Liver (tissue), 3 donors: ENCODE results near the gene LCP1.

Experiments used
- ATF3 ChIP-seq: IDR thresholded peaks from 2 replicates; pipeline ENCODE4 v1.6.1; 2016; ENCODE audit warnings: antibody characterized with exemption
- CTCF ChIP-seq: fragments of 150-350 bp; IDR thresholded peaks from 2 replicates; pipeline ENCODE4 v1.5.1; 2017; ENCODE audit warnings: improper control_type of control experiment, low read depth, low read length; ENCODE audit not compliant: missing input control
- EGR1 ChIP-seq, 2 donors: IDR thresholded peaks; 2 replicates each; pipeline ENCODE4 v1.6.1; 2016 to 2018; ENCODE audit warnings: antibody characterized with exemption in 2 of 2, low read depth in 2 of 2
- FOXA2 ChIP-seq: IDR thresholded peaks from 2 replicates; pipeline ENCODE4 v1.6.1; 2016; ENCODE audit warnings: antibody characterized with exemption
- JUND ChIP-seq, 2 donors: IDR thresholded peaks; 2 replicates each; pipeline ENCODE4 v1.6.1; 2016; ENCODE audit warnings: antibody characterized with exemption in 2 of 2
- RAD21 ChIP-seq, 2 donors: IDR thresholded peaks; 2 replicates each; pipeline ENCODE4 v1.6.1; 2016; ENCODE audit warnings: antibody characterized with exemption in 2 of 2, mild to moderate bottlenecking in 2 of 2
- TAF1 ChIP-seq: conservative IDR thresholded peaks from 2 replicates; pipeline ENCODE4 v1.6.1; 2016; ENCODE audit warnings: antibody characterized with exemption, mild to moderate bottlenecking
- YY1 ChIP-seq: IDR thresholded peaks from 2 replicates; pipeline ENCODE4 v1.6.1; 2016; ENCODE audit warnings: antibody characterized with exemption, mild to moderate bottlenecking
- donor health status: healthy.
- donor health status: healthy.

GRCh38 chr13:46178821-46179220 is 3.2 kb downstream of the LCP1 start:
- TF ChIP-seq ATF3 (no peak), RAD21 (IDR thresholded peaks at IDR 0.05) (no peak), CTCF (no peak), JUND (IDR thresholded peaks at IDR 0.05) (no peak), YY1 (no peak), TAF1 (no peak), EGR1 (IDR thresholded peaks at IDR 0.05; ENCODE audit: low read depth in 2 of 2) (no peak), FOXA2 (no peak)
